HG03103 (cell line): Measurements from ENCODE around the gene PRKAG2.
A peak's percentile ranks its signal among the peaks of the same experiment; 100 is the strongest.

Experiments
- ATAC-seq: cut with Tn5 transposase; IDR thresholded peaks from one replicate; pipeline ENCODE4 v1.9.1; 2021; ENCODE audit warnings: low read depth; ENCODE audit not compliant: unreplicated experiment

The PRKAG2 gene

GRCh38 chr7:151776876-151777494 is 99.9 kb downstream of the PRKAG2 start:
- ATAC-seq, result no peak

- ATAC-seq, result no peak
Measured at GRCh38 chr7:151776446-151776845, 100.5 kb downstream of the PRKAG2 start.

GRCh38 chr7:151775547-151776443 is 101.1 kb downstream of the PRKAG2 start:
- no peak for ATAC-seq

- no peak for ATAC-seq
Measured at GRCh38 chr7:151774951-151775350, 102.0 kb downstream of the PRKAG2 start.

GRCh38 chr7:151773797-151774196 is 103.1 kb downstream of the PRKAG2 start:
- no peak for ATAC-seq

- ATAC-seq, result no peak
Measured at GRCh38 chr7:151770232-151770631, 106.7 kb downstream of the PRKAG2 start.

GRCh38 chr7:151769188-151769821 is 107.6 kb downstream of the PRKAG2 start:
- peak; percentile 72 for ATAC-seq

GRCh38 chr7:151768805-151769187 is 108.1 kb downstream of the PRKAG2 start:
- ATAC-seq, result no peak

GRCh38 chr7:151767557-151767956 is 109.4 kb downstream of the PRKAG2 start:
- no peak for ATAC-seq

GRCh38 chr7:151764056-151764920 is 112.6 kb downstream of the PRKAG2 start:
- no peak for ATAC-seq

GRCh38 chr7:151763420-151763984 is 113.4 kb downstream of the PRKAG2 start:
- no peak for ATAC-seq

- ATAC-seq, result no peak
Measured at GRCh38 chr7:151762583-151763245, 114.2 kb downstream of the PRKAG2 start.

- no peak for ATAC-seq
Measured at GRCh38 chr7:151761957-151762356, 115.0 kb downstream of the PRKAG2 start.

GRCh38 chr7:151761231-151761630 is 115.7 kb downstream of the PRKAG2 start:
- ATAC-seq, result no peak

- no peak for ATAC-seq
Measured at GRCh38 chr7:151759591-151760042, 117.3 kb downstream of the PRKAG2 start.

- no peak for ATAC-seq
Measured at GRCh38 chr7:151758622-151759540, 118.0 kb downstream of the PRKAG2 start.

- no peak for ATAC-seq
Measured at GRCh38 chr7:151757274-151757673, 119.6 kb downstream of the PRKAG2 start.

- no peak for ATAC-seq
Measured at GRCh38 chr7:151756866-151757265, 120.0 kb downstream of the PRKAG2 start.
